Thoracic aorta endothelial cell (primary cell): ENCODE measurements around the gene GDNF. TPM values are rescaled to one million over a fixed set of nuclear protein-coding genes. Genes with fewer than 3 reads are reported as not detected.

ENCODE experiments used
- total RNA-seq: library from RNA; depleted of rRNA; stranded (reverse); fragments of >200 nt; gene quantifications from 2 replicates; pipeline ENCODE4 v1.2.3, GENCODE V29; 2012

Gene GDNF
- under 0.01 TPM in 1 of 2 replicates, not detected in the other for total RNA-seq

GRCh38 chr5:37839407-37840052 is at the start of gene GDNF:
TSS of gene GDNF (minus strand) at chr5:37840041. CDS start at chr5:37834796, 5,245 bp downstream.

